T-helper 2 cell treated with Interferon-gamma antibody and Interleukin-4, amounts not matched to agents 100 ng/mL and 5 ng/mL, for 36 hours (primary cell): ENCODE results near the gene FAHD2A. TPM values are rescaled to one million over a fixed set of nuclear protein-coding genes. Genes with fewer than 3 reads are reported as not detected.
"Not testable (repeated sequence)": the region's sequence is repeated elsewhere in the genome, so short reads cannot be mapped to it uniquely, and the experiment has no call there.

Source experiments
- intact Hi-C: fragments of 100-400 bp; cut with micrococcal nuclease; formaldehyde crosslinking; loops from one replicate; pipeline ENCODE4 v1.15.1; 2023
- total RNA-seq: library from RNA; stranded (reverse); gene quantifications from 2 replicates; pipeline ENCODE4 v1.2.3, GENCODE V29; 2022

The FAHD2A gene
- 27.0 and 29.0 TPM in 2 replicates for total RNA-seq

GRCh38 chr2:95402370-95403203 lies at the start of gene FAHD2A:
TSS of gene FAHD2A (plus strand) at chr2:95402708. CDS start at chr2:95405559, 2,851 bp downstream.
- intact Hi-C loops: loop anchor here (1.0 to 5.0 kb wide), 5 partner anchors 125 to 375 kb away; partner anchors contain the start of genes MAL, ZNF2 and ZNF892

GRCh38 chr2:95353055-95353575 lies 49.4 kb upstream of the FAHD2A start:
- intact Hi-C loops: no loop called here

- intact Hi-C loops: no loop called here
These were observed 48.7 kb upstream of the FAHD2A start for GRCh38 chr2:95353613-95354468.

- intact Hi-C loops: no loop called here
These were observed 48.0 kb upstream of the FAHD2A start for GRCh38 chr2:95354469-95354901.

GRCh38 chr2:95354925-95355324 lies 47.6 kb upstream of the FAHD2A start:
- intact Hi-C loops: no loop called here

- intact Hi-C loops: not testable (repeated sequence)
These were observed 47.0 kb upstream of the FAHD2A start for GRCh38 chr2:95355486-95355885.

GRCh38 chr2:95356821-95357700 lies 45.4 kb upstream of the FAHD2A start:
- intact Hi-C loops: no loop called here

GRCh38 chr2:95357717-95358280 lies 44.7 kb upstream of the FAHD2A start:
- intact Hi-C loops: no loop called here

GRCh38 chr2:95359031-95359430 lies 43.5 kb upstream of the FAHD2A start:
- intact Hi-C loops: no loop called here

GRCh38 chr2:95359501-95359930 lies 43.0 kb upstream of the FAHD2A start:
- intact Hi-C loops: no loop called here

- intact Hi-C loops: no loop called here
These were observed 41.1 kb upstream of the FAHD2A start for GRCh38 chr2:95361216-95361980.

- intact Hi-C loops: no loop called here
These were observed 40.0 kb upstream of the FAHD2A start for GRCh38 chr2:95362486-95362885.

- intact Hi-C loops: no loop called here
These were observed 36.0 kb upstream of the FAHD2A start for GRCh38 chr2:95366514-95366913.

GRCh38 chr2:95372216-95372829 lies 30.2 kb upstream of the FAHD2A start:
- intact Hi-C loops: no loop called here

- intact Hi-C loops: no loop called here
These were observed 29.7 kb upstream of the FAHD2A start for GRCh38 chr2:95372845-95373244.

- intact Hi-C loops: no loop called here
These were observed 28.5 kb upstream of the FAHD2A start for GRCh38 chr2:95374029-95374428.

- intact Hi-C loops: no loop called here
These were observed 28.0 kb upstream of the FAHD2A start for GRCh38 chr2:95374451-95374920.

- intact Hi-C loops: no loop called here
These were observed 27.5 kb upstream of the FAHD2A start for GRCh38 chr2:95374921-95375471.
